GM18511 (cell line): ENCODE data around the gene ANKRD65.
"Not testable (repeated sequence)": the region's sequence is repeated elsewhere in the genome, so short reads cannot be mapped to it uniquely, and the experiment has no call there.

ENCODE experiments used
- ATAC-seq: cut with Tn5 transposase; IDR thresholded peaks from one replicate; pipeline ENCODE4 v1.9.1; 2021; ENCODE audit warnings: mild to moderate bottlenecking, moderate library complexity; ENCODE audit not compliant: unreplicated experiment

The ANKRD65 gene

DNA sequence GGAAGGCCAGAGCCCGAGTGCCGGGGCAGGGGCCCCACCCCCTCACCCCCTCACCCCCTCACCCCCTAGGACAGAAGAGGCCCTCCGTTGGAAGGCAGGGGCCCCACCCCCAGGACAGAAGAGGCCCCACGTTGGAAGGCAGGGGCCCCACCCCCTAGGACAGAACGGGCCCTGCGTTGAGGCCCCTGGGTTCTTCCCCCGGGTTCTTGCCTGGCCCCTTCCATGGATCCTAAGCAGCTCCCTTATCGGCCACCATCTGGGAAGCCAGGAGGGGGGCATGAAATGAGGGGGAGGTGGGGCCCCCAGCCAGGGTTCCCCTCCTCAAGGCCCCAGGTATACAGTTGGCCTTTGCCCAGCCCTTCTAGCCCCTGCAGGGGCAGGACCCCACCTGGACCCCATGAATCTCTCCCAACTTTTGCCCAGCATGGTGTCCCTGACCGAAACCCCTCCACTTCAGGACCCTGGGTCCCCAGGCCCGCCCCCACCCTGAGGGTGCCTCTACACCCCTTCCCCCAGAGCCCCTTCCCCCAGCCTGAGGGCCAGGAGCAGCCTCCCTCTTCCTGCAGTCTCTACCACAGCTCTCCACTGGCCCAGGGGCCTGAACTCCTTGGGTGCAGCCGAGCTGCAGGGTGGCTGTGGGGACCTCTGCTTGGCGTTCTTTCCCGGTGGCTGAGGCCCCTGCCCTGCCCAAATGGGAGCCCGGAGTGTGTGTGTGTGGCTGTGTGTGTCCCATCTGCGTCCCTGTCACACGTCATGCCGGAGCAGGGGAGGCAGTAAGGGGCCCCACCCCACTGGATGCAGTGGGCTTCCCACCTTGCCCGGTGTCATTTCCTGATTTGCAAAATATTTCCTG is 10.1 kb upstream of the ANKRD65 start:
- ATAC-seq = no peak

DNA sequence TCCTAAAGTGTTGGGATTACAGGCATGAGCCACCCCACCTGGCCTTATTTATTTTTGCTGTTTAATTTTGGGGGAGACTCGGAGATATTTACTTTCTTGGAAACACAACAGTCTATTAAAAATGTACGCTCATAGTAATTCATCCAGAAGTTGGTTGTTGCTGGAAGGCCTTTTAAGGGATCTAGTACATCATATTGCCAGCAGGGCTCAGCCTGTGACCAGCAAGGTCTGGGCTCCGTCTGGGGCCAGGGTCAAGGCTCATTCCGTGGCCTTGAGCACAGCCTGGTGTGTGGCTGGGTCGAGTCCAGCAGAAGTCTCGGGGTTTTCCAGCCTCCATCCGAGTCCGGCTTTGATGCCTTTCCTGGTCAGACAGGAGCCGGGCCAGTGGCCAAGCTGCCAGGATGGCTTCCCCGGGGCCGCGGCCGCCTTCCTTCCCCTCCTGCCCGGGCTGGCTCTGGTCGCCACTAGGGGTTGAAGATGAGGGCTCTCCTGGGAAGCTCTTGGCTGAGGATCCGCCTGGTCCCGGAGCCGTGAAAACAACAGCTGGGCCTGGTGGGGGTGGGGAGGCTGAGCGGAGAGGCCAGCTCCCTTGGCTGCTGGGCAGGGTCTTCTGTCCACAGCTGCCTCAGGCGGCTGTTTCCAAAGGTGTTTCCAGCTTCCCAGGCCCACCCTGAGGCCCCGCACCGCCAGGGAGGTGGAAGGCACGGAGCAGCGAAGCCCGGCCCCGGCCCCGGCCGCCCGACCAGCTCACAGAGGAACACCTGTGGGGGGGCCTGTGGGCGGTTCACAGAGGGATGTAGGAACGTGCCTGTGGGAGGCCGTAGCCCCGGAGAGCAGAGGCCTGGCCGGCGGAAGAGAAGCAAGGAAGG is 9.3 kb upstream of the ANKRD65 start:
- no peak for ATAC-seq

DNA sequence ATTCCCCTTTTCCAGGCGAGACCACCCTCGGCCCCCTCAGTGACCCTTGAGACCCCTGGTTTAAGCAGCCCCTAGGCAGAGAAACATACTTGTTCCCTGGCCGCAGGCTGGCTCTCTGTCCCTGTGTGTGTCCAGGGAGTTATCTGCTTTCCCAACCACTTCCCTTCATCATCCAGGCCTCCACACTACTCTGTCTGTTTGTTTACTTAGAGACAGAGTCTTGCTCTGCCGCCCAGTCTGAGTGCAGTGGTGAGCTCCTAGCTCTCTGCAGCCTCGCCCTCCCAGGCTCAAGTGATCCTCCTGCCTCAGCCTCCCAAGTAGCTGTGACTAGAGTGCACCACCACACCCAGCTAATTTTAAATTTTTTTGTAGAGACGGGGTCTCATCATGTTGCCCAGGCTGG is 8.6 kb upstream of the ANKRD65 start:
- ATAC-seq = no peak

DNA sequence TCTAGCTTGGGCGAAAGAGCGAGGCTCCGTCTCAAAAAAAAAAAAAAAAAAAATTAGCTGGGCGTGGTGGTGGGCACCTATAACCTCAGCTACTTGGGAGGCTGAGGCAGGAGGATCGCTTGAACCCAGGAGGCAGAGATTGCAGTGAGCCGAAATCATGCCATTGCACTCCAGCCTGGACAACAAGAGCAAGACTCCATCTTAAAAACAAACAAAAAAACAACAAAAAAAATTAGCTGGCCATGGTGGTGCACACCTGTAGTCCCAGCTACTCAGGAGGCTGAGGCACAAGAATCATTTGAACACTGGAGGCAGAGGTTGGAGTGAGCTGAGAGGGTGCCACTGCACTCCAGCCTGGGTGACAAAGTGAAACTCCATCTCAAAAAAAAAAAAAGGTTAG is 7.9 kb upstream of the ANKRD65 start:
- not testable (repeated sequence) for ATAC-seq

DNA sequence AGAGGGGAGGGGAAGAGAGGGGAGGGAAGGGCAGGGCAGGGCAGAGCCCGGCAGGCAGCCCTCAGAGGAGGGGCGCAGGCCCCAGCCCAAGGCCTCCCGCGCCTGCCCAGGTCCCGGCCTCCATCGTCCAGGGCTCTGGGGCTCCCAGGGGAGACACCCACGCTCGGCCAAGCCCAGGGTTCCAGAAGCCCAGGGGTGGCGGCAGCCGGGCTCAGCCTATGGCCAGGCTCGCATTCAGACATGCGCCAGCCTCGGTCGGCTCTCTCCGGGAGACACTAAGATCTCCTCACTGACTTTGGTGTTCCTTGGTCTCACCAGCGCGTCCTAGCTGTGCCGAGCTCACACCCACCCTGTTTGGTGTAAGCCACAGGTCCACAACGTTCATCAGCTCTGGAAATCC is 7.1 kb upstream of the ANKRD65 start:
- ATAC-seq = no peak

DNA sequence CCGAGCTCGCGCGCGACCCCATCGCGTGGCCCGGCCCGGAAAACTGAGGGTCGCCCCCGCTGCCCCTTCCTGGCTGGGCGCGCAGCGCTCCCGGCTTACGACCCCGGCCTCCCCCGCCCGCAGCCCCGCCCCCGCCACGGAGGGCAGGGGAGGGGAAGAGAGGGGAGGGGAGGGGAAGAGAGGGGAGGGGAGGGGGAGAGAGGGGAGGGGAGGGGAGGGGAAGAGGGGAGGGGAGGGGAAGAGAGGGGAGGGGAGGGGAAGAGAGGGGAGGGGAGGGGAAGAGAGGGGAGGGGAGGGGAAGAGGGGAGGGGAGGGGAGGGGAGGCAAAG is 6.7 kb upstream of the ANKRD65 start:
- no peak for ATAC-seq

DNA sequence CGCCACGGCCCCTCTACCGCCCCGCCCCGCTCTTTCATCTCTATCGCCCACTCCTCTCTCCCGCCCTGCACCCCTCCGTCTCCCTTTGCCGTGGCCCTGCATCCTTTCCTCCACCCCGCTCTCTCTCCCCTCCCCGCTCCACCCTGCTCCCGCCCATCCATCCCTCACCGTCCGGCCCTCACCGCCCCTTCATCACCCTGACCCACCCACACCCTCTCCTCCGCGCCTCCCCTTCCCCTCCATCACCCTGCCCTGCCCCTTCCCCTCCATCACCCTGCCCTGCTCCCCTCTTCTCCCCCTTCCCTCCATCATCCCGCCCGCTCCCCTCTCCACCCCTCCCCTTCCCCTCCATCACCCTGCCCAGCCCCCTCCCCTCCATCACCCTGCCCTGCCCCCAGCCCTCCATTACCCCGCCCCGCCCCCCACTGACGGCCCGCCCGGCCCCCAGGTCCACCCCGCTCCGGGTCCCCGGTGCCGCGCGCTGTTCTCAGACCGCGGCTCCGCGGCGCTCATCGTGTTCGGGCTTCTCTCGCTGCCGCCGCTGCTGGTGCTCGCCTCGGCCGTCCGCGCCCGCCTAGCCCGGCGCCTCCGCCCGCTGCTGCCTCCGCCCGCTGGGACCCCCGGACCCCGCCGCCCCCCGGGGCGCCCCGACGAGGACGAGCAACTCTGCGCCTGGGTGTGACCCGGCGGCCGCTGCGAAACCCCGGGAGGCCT is 6.2 kb upstream of the ANKRD65 start:
- no peak for ATAC-seq

DNA sequence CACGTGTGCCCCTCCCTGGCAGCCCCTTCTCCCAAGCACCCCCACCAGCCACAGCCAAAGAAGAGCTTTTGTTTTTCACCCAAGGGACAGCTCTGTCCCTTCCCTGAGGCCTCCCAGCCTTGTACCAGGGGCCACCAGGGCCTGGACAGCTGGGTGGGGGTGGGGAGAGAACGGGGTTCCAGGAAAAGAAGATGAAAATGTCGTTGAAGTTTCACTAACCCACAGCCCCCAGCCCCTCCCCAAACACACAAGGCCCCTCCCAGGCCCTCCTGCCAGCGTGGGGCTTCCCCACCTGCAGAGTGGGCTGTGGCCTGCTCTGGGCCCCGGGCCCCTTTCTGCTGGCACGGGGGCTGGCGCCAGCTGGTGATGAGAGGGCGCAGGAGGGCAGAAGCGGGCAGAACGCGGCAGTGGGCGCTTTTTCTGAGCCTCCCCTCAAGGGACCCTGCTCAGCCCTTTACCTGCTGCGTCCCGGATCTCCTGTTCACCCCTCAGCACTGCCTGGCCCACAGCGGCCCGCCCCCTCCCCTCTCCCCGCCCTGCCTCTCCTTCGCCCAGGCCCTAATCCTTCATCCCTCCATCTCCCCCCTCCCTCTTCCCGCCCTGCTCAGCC is 5.5 kb upstream of the ANKRD65 start:
- ATAC-seq = no peak

DNA sequence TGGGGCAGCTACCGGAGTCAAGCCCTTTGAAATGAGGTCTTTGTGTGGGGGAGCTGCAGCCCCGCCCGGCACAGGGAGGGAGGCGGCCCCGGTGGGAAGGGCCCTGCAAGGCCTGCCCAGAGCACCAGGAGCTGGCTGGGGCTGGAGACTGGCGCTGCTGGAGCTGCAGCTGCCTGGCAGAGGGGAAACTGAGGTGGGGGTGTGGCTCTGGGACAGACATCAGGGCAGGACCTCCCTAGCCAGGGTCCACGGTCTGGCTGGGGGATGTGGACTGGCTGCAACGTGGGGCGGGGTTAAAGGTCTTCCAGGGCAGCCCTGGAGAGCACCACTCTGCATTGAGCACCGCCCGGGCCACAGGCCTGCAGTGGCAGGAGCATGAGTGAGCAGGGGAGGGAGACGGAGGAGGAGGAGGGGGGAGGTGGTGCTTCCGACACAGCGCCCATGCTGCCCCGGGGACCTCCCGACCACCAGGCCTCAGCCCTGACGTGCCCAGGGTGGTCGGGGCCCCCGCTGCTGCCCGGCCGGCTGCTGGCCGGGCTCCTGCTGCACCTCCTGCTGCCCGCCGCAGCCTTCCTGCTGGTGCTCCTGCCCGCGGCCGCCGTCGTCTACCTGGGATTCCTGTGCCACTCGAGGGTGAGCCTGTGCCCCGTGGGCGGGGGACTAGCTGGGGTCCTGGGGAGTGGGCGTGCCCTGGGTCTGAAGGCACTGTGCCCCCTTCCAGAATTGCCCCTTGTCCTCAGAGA is 4.8 kb upstream of the ANKRD65 start:
- ATAC-seq = no peak

DNA sequence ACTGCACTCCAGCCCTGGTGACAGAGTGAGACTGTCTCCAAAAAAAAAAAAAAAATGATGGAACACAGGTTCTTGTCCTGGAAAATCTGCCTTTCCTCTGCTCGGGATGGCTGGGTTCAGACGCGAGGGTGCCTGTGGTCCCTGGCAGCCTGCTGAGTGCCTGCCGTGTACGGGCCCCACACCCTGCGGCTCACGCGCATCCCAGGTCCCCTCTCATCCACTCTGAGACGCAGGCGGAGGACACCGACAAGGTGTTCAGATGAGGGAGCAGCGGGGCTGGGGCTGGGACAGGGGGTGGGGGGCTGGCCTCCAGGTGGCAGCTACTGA is 4.3 kb upstream of the ANKRD65 start:
- ATAC-seq = no peak

DNA sequence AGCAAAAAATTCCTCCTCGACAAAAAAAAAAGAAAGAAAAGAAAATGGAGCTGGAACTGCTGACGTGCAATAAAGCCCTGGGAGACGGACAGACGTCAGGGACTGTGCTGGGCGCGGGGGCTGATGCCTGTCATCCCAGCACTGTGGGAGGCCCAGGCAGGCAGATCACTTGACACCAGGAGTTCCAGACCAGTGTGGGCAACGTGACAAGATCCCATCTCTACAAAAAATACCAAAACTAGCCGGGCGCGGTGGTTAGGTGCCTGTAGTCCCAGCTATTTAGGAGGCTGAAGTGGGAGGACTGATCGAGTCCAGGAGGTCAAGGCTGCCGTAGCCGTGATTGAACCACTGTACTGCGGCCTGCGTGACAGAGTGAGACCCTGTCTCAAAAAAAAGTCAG is 3.6 kb upstream of the ANKRD65 start:
- ATAC-seq = no peak

DNA sequence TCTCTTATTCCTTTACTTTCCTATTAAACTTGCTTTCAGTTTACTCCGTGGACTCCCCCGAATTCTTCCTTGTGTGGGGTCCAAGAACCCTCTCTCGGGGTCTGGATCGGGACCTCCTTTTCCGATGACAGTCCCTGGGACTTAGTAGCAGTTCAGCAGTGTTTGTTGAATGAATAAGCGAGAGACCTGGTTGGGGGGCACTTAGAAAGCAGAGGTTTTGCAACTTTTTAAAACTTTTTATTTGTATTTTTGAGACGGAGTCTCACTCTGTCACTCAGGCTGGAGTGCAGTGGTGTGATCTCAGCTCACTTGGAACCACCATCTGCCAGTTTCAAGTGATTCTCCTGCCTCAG is 2.1 kb upstream of the ANKRD65 start:
- no peak for ATAC-seq

DNA sequence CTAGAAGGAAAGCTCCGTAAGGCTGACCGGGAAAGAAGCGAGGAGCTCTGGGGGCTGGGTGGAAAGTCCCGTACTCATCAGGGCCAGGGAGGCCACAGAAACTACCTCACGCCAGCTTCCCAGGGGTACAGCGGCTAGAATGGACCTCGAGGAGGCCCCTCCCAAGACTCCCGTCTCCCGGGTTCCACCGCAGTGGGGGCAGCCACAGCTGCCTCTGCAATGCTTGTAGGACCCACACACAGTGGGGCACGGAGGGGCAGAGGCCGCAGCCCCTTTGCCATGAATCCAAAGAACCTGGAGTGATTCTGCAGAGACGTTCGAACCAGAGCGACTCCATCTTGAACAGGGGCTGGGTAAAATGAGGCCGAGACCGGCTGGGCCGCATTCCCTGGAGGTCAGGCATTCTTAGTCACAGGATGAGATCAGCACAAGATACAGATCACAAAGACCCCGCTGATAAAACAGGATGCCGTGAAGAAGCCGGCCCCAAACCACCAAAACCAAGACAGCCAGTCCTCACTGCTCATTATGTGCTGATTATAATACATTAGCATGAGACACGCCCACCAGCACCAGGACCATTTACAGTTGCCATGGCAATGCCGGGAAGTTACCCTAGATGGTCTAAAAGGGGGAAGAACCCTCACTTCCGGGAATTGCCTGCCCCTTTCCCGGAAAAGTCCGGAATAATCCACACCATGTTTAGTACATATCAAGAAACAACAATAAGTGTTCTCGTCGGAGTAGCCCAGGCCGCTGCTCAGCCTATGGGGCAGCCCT is 1.6 kb upstream of the ANKRD65 start:
- ATAC-seq = no peak

DNA sequence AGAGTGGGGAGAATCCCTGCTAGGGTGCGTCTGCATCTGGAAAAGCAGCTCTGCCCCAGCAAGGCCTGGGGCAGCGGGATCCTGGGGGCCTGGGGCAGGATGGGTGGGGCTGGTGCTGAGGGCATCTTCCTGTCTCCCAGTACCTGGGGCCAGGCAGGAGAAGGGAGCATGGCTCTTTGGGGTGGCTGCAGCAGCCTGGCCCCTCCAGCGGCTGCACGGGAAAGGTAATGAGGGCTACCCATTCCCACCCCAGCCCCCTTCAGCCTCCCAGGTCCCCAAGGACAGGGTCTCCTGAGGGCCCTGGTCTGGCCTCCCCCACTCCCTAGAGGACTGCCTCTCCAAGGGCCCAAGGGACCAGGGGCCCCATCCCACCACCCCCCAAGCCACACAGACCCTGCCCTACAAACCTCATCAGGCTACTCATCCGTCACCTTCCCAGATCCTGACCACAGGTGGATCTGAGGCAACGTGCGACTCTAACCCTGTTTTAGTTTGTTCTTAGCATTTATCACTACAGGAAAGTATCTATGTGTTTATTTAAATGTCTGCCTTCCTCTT is 910 bp upstream of the ANKRD65 start:
- ATAC-seq = no peak

DNA sequence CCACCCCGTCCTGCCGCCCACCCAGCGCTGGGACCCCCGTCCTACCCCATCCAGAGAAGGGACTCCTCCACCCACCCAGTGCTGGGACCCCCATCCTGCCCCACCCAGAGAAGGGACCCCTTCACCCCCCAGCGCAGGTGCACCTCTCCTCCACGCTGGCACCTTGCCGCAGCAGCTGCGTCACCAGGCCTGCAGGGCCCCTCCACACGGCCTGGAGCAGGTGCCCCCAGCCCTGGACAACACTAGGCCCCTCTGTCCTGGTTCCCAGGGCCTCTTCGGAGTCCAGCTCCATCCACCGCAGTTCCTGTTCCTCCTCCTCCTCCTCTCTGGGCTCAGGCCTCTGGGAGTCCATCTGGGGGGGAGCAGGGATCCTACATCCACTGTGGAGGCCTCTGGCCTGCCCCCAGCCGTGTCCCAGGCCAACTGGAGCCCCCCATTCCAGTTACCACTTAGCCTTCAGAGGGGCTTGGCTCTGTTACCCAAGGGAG is 378 bp downstream of the ANKRD65 start:
- no peak for ATAC-seq

DNA sequence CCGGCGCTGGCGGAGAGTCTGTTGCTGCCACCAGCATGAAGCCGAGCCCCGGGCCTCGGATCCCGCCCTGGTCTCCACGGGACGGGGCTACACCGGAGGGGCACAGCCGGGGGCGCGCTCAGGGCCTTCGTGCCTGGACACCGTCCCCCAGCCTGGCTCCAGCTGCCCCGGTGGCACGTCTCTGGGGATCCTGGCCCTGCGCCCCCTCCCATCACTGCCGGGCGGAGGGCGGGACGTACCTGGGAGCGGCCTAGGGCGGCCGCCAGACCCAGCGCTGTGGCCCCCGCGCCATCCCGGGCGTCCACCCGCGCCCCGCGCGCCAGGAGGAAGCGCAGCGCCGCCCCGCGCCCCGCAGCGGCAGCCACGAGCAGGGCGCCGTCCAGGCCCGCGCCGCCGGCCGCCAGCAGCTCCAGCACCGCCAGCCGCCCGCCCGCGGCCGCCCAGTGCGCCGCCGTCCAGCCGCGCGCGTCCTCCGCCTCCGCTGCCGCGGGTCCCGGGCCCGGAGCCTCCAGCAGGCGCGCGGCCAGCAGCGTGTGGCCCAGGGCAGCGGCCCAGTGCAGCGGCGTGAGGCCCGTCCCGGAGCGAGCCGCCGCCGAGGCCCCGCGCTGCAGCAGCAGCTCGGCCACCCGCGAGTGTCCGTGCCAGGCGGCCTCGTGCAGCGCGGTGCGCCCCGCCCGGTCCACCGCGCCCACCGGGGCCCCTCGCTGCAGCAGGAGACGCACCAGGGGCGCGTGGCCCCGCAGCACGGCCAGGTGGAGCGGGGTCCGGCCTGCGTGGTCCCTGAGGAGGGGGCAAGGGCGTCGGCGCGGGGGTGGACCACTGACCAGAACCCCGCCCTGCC is 1.0 kb downstream of the ANKRD65 start:
- ATAC-seq = no peak

DNA sequence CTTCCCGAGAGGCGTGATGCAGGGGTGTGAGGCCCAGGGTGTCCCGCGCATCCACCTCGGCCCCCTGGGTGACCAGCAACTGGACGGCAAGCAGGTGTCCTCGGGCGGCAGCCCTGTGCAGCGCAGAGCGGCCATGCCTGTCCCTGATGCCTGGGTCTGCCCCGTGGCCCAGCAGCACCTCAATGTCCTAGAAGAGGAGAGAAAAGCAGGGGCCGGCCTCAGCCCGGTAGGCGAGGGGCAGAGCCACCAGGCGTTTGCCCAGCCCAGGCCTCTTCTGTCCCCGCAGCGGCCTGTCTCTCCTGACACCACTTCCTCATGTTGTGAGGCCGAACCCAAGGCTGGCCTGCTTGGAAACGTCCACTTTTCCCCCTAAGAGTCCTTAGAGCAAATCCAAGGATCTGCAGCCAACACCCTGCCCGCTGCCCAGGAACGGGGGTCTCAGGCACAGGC is 1.7 kb downstream of the ANKRD65 start:
- no peak for ATAC-seq
